Measurements from ENCODE around the gene ADAMTS12. TPM values are rescaled to one million over a fixed set of nuclear protein-coding genes. Genes with fewer than 3 reads are reported as not detected.

The ADAMTS12 gene
- total RNA-seq, 3 donors from 2014 or later (not counting 1 experiment from before 2014, with no cell fraction given) = not detected

- no peak for TF ChIP-seq CTCF (IDR thresholded peaks at IDR 0.05)
- ATAC-seq (no peak), DNase-seq (no peak)
- no peaks in the 10 kb centered on the region for H3K27me3 ChIP-seq (ENCODE audit: control insufficient read depth, insufficient read depth, low read length)
- H3K4me1 Mint-ChIP-seq = no peaks in the 10 kb centered on the region
- peaks cover 0 to 5% of the 10 kb centered on the region in 2 donors for H3K27me3 Mint-ChIP-seq (ENCODE audit: low read depth in 2 of 2)
- H3K27ac ChIP-seq (ENCODE audit: low read length) = no peak overlapping the region
- no peaks in the 10 kb centered on the region for H3K9me3 ChIP-seq (ENCODE audit: control insufficient read depth, insufficient read depth, low read length)
- H3K36me3 Mint-ChIP-seq = no peaks in the 10 kb centered on the region
- no peaks in the 10 kb centered on the region for H3K4me1 ChIP-seq (ENCODE audit: control insufficient read depth, insufficient read depth, low read length)
- no peak overlapping the region for H3K4me3 Mint-ChIP-seq
- H3K36me3 ChIP-seq (ENCODE audit: control insufficient read depth, insufficient read depth, low read length) = no peaks in the 10 kb centered on the region
- no peak overlapping the region for H3K4me3 ChIP-seq (ENCODE audit: low read length)
- no peak overlapping the region for H3K27ac Mint-ChIP-seq
- H3K9me3 Mint-ChIP-seq = no peaks in the 10 kb centered on the region
- 94% methylated on average over 27 of the region's 27 CpGs for WGBS (ENCODE audit: insufficient coverage)
- intact Hi-C loops (cut with micrococcal nuclease) = no loop called here
These were observed 389.9 kb downstream of the ADAMTS12 start for GRCh38 chr5:33501899-33502298.

- no peaks in the 10 kb centered on the region for H3K36me3 Mint-ChIP-seq
These were observed 390.5 kb downstream of the ADAMTS12 start for GRCh38 chr5:33501260-33501659.

GRCh38 chr5:33494466-33494865 is 397.3 kb downstream of the ADAMTS12 start:
- Histone ChIP-seq H3K4me1 (ENCODE audit: control insufficient read depth, insufficient read depth, low read length) (no peaks in the 10 kb centered on the region), H3K36me3 (ENCODE audit: control insufficient read depth, insufficient read depth, low read length) (no peaks in the 10 kb centered on the region), H3K9me3 (ENCODE audit: control insufficient read depth, insufficient read depth, low read length) (no peaks in the 10 kb centered on the region), H3K4me3 (ENCODE audit: low read length) (no peak overlapping the region), H3K27me3 (ENCODE audit: control insufficient read depth, insufficient read depth, low read length) (no peaks in the 10 kb centered on the region), H3K27ac (ENCODE audit: low read length) (no peak overlapping the region)
- no CpG with 5 or more reads among the region's 1 CpG for WGBS (ENCODE audit: insufficient coverage)
- no peaks in the 10 kb centered on the region for H3K9me3 Mint-ChIP-seq
- DNase-seq (no peak), ATAC-seq (no peak)
- H3K27ac Mint-ChIP-seq = no peak overlapping the region
- no peaks in the 10 kb centered on the region for H3K36me3 Mint-ChIP-seq
- intact Hi-C loops (cut with micrococcal nuclease) = no loop called here
- no peak for TF ChIP-seq CTCF (IDR thresholded peaks at IDR 0.05)
- H3K4me3 Mint-ChIP-seq = no peak overlapping the region
- H3K4me1 Mint-ChIP-seq = no peaks in the 10 kb centered on the region
- H3K27me3 Mint-ChIP-seq (ENCODE audit: low read depth in 2 of 2) = peaks cover 0 to 2% of the 10 kb centered on the region in 2 donors

More at GRCh38 chr5:33501260-33501659, 390.5 kb downstream of the ADAMTS12 start:
- Mint-ChIP-seq H3K4me1 (no peaks in the 10 kb centered on the region), H3K27ac (no peak overlapping the region), H3K27me3 (ENCODE audit: low read depth in 2 of 2) (peaks cover 0 to 5% of the 10 kb centered on the region in 2 donors), H3K4me3 (no peak overlapping the region), H3K9me3 (no peaks in the 10 kb centered on the region)
- intact Hi-C loops (cut with micrococcal nuclease) = no loop called here
- Histone ChIP-seq H3K9me3 (ENCODE audit: control insufficient read depth, insufficient read depth, low read length) (no peaks in the 10 kb centered on the region), H3K4me3 (ENCODE audit: low read length) (no peak overlapping the region), H3K4me1 (ENCODE audit: control insufficient read depth, insufficient read depth, low read length) (no peaks in the 10 kb centered on the region), H3K36me3 (ENCODE audit: control insufficient read depth, insufficient read depth, low read length) (no peaks in the 10 kb centered on the region), H3K27ac (ENCODE audit: low read length) (no peak overlapping the region), H3K27me3 (ENCODE audit: control insufficient read depth, insufficient read depth, low read length) (no peaks in the 10 kb centered on the region)
- 91% methylated on average over 4 of the region's 4 CpGs for WGBS (ENCODE audit: insufficient coverage)
- DNase-seq = no peak
- no peak for TF ChIP-seq CTCF (IDR thresholded peaks at IDR 0.05)
- no peak for ATAC-seq

- no peaks in the 10 kb centered on the region for H3K9me3 ChIP-seq (ENCODE audit: control insufficient read depth, insufficient read depth, low read length)
- H3K27ac ChIP-seq (ENCODE audit: low read length) = no peak overlapping the region
- no peaks in the 10 kb centered on the region for H3K27me3 ChIP-seq (ENCODE audit: control insufficient read depth, insufficient read depth, low read length)
- ATAC-seq (no peak), DNase-seq (no peak)
- H3K36me3 ChIP-seq (ENCODE audit: control insufficient read depth, insufficient read depth, low read length) = no peaks in the 10 kb centered on the region
- no peaks in the 10 kb centered on the region for H3K9me3 Mint-ChIP-seq
- no peak for TF ChIP-seq CTCF (IDR thresholded peaks at IDR 0.05)
- no peak overlapping the region for H3K27ac Mint-ChIP-seq
- H3K4me1 ChIP-seq (ENCODE audit: control insufficient read depth, insufficient read depth, low read length) = no peaks in the 10 kb centered on the region
- peaks cover 0 to 5% of the 10 kb centered on the region in 2 donors for H3K27me3 Mint-ChIP-seq (ENCODE audit: low read depth in 2 of 2)
- no peak overlapping the region for H3K4me3 ChIP-seq (ENCODE audit: low read length)
- H3K4me3 Mint-ChIP-seq = no peak overlapping the region
- intact Hi-C loops (cut with micrococcal nuclease) = no loop called here
- H3K4me1 Mint-ChIP-seq = no peaks in the 10 kb centered on the region
- no peaks in the 10 kb centered on the region for H3K36me3 Mint-ChIP-seq
These were observed 399.8 kb downstream of the ADAMTS12 start for GRCh38 chr5:33491941-33492340.
